ENCODE results near the gene MFAP2. TPM values are rescaled to one million over a fixed set of nuclear protein-coding genes. Genes with fewer than 3 reads are reported as not detected.

Gene MFAP2
- total and polyA plus RNA-seq, 2 donors from 2014 or later: 7.2 to 8.2 TPM

DNA sequence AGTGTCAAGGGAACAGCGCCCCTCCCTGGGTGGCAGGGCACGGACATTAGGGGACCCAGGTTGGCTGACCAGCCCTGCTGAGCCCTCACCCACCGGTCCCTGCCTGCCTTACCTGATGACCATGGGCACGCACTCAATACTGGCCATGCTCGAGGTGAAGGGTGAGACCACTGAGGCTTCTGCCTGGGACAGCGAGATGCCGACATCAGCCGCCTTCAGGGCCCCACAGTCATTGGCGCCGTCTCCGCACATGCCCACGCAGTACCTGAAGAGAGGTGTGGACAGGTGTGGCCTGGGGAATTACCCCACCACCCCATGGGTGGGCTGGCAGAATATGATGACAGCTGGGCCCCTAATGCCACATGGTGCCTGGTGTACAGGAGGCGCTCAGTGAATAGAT is 7.8 kb upstream of the MFAP2 start:
- intact Hi-C loops (cut with DNase I): no loop called here
- no peak overlapping the region for H3K4me3 ChIP-seq (ENCODE audit: low read length in 3 of 3)
- H3K27ac ChIP-seq (ENCODE audit: low read depth in 2 of 2, low read length in 2 of 2): no peak overlapping the region
- TF ChIP-seq, protein P1, sequence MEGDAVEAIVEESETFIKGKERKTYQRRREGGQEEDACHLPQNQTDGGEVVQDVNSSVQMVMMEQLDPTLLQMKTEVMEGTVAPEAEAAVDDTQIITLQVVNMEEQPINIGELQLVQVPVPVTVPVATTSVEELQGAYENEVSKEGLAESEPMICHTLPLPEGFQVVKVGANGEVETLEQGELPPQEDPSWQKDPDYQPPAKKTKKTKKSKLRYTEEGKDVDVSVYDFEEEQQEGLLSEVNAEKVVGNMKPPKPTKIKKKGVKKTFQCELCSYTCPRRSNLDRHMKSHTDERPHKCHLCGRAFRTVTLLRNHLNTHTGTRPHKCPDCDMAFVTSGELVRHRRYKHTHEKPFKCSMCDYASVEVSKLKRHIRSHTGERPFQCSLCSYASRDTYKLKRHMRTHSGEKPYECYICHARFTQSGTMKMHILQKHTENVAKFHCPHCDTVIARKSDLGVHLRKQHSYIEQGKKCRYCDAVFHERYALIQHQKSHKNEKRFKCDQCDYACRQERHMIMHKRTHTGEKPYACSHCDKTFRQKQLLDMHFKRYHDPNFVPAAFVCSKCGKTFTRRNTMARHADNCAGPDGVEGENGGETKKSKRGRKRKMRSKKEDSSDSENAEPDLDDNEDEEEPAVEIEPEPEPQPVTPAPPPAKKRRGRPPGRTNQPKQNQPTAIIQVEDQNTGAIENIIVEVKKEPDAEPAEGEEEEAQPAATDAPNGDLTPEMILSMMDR (IDR thresholded peaks at IDR 0.05; ENCODE audit: borderline replicate concordance, extremely low read depth, insufficient read depth): no peak
- no peaks in the 10 kb centered on the region for H3K9me3 ChIP-seq (ENCODE audit: control insufficient read depth in 2 of 3, insufficient read depth in 1 of 3, low read length in 3 of 3)
- FAIRE-seq: no peak
- H3K27me3 ChIP-seq (ENCODE audit: control insufficient read depth, insufficient read depth, low read length): no peaks in the 10 kb centered on the region
- no peaks in the 10 kb centered on the region for H3K4me1 ChIP-seq (ENCODE audit: control insufficient read depth in 2 of 3, insufficient read depth in 2 of 3, low read depth in 1 of 3, low read length in 3 of 3)
- peaks cover 0 to 11% (median 3%) of the 10 kb centered on the region in 3 donors for H3K36me3 ChIP-seq (ENCODE audit: control insufficient read depth in 2 of 3, insufficient read depth in 3 of 3, low read length in 3 of 3)
- no peak for DNase-seq
- no peak overlapping the region for H3K9ac ChIP-seq (ENCODE audit: low read length in 3 of 3)

DNA sequence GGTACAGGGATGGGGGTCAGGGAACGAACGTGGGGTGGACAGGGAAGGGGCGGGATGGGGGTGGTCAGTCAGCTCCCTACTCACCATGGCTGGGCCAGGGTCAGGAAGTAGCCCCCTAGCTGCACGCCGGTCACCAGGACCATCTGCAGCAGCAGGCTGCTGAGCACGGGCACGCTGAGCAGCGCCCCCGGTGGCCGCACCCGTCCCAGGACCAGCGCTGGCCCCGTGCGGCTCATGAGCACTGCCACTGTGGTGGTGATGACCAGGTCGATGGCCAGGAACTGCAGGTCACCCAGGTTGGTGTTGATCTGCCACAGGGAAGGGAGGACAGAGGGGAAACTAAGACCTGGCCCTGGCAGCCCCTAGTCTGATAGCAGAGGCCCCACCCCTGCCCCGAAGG is 6.5 kb upstream of the MFAP2 start:
- Histone ChIP-seq H3K27me3 (ENCODE audit: control insufficient read depth, insufficient read depth, low read length) (no peaks in the 10 kb centered on the region), H3K27ac (ENCODE audit: low read depth in 2 of 2, low read length in 2 of 2) (no peak overlapping the region), H3K4me3 (ENCODE audit: low read length in 3 of 3) (no peak overlapping the region), H3K9me3 (ENCODE audit: control insufficient read depth in 2 of 3, insufficient read depth in 1 of 3, low read length in 3 of 3) (no peaks in the 10 kb centered on the region), H3K9ac (ENCODE audit: low read length in 3 of 3) (no peak overlapping the region), H3K4me1 (ENCODE audit: control insufficient read depth in 2 of 3, insufficient read depth in 2 of 3, low read depth in 1 of 3, low read length in 3 of 3) (no peaks in the 10 kb centered on the region), H3K36me3 (ENCODE audit: control insufficient read depth in 2 of 3, insufficient read depth in 3 of 3, low read length in 3 of 3) (peaks cover 0 to 7% (median 3%) of the 10 kb centered on the region in 3 donors)
- TF ChIP-seq, protein P1 (IDR thresholded peaks at IDR 0.05; ENCODE audit: borderline replicate concordance, extremely low read depth, insufficient read depth): no peak
- FAIRE-seq (no peak), DNase-seq (no peak)
- intact Hi-C loops (cut with DNase I): no loop called here

DNA sequence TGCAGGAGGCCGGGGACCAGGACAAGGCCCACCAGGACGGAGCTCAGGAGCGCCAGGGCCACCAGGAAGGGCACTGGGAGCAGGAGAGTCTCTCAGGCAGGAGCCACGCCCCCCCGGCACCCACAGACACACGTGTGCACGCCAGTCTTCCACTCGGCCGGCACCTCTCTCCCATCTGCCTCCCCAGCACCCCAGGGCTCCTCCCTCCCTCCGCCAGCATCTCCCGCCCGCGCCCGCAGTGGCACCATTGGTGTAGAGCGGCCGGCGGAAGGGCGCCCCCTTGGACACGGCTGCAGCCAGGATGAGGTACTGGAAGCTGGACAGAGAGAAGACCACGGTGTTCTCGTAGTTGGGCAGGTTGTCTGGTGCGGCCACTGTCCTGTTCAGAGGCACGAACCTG is 6.1 kb upstream of the MFAP2 start:
- no peaks in the 10 kb centered on the region for H3K9me3 ChIP-seq (ENCODE audit: control insufficient read depth in 2 of 3, insufficient read depth in 1 of 3, low read length in 3 of 3)
- no peak for FAIRE-seq
- H3K9ac ChIP-seq (ENCODE audit: low read length in 3 of 3): no peak overlapping the region
- TF ChIP-seq, protein P1 (IDR thresholded peaks at IDR 0.05; ENCODE audit: borderline replicate concordance, extremely low read depth, insufficient read depth): no peak
- no peak overlapping the region for H3K4me3 ChIP-seq (ENCODE audit: low read length in 3 of 3)
- intact Hi-C loops (cut with DNase I): no loop called here
- H3K4me1 ChIP-seq (ENCODE audit: control insufficient read depth in 2 of 3, insufficient read depth in 2 of 3, low read depth in 1 of 3, low read length in 3 of 3): no peaks in the 10 kb centered on the region
- H3K27me3 ChIP-seq (ENCODE audit: control insufficient read depth, insufficient read depth, low read length): no peaks in the 10 kb centered on the region
- DNase-seq: no peak
- peaks cover 0 to 7% (median 3%) of the 10 kb centered on the region in 3 donors for H3K36me3 ChIP-seq (ENCODE audit: control insufficient read depth in 2 of 3, insufficient read depth in 3 of 3, low read length in 3 of 3)
- no peak overlapping the region for H3K27ac ChIP-seq (ENCODE audit: low read depth in 2 of 2, low read length in 2 of 2)

DNA sequence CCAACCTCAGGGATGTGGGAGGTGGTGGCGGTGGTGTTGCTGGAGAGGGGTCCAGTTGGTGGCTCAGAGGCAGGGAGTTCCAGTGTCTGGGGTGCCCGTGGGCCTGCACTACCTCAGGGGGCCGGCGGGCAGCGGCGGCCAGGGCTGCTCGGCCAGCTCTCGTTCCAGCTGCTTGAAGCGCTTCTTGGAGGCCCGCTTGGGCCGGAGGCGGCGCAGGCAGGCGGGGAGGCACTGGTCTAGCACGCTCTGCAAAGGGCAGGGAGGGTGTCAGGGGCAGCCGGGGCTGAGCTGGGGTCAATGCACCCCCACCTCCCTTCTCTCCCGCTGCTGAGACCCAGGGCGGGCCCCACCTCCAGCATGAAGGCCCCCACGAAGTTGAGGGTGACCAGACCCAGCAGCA is 5.7 kb upstream of the MFAP2 start:
- Histone ChIP-seq H3K9ac (ENCODE audit: low read length in 3 of 3) (no peak overlapping the region), H3K4me3 (ENCODE audit: low read length in 3 of 3) (no peak overlapping the region), H3K27me3 (ENCODE audit: control insufficient read depth, insufficient read depth, low read length) (no peaks in the 10 kb centered on the region), H3K4me1 (ENCODE audit: control insufficient read depth in 2 of 3, insufficient read depth in 2 of 3, low read depth in 1 of 3, low read length in 3 of 3) (no peaks in the 10 kb centered on the region), H3K9me3 (ENCODE audit: control insufficient read depth in 2 of 3, insufficient read depth in 1 of 3, low read length in 3 of 3) (no peaks in the 10 kb centered on the region), H3K36me3 (ENCODE audit: control insufficient read depth in 2 of 3, insufficient read depth in 3 of 3, low read length in 3 of 3) (peaks cover 0 to 7% (median 3%) of the 10 kb centered on the region in 3 donors), H3K27ac (ENCODE audit: low read depth in 2 of 2, low read length in 2 of 2) (no peak overlapping the region)
- FAIRE-seq (no peak), DNase-seq (no peak)
- TF ChIP-seq, protein P1 (IDR thresholded peaks at IDR 0.05; ENCODE audit: borderline replicate concordance, extremely low read depth, insufficient read depth): no peak
- intact Hi-C loops (cut with DNase I): no loop called here

Data from kidney (tissue), 14 donors.